ENCODE measurements around the gene HPCAL1.

The HPCAL1 gene

GRCh38 chr2:10269711-10270610 lies 32.7 kb upstream of the HPCAL1 start:
- DNase-seq (ENCODE audit: extremely low spot score) = no peak
- POLR2A ChIA-PET = no interaction called here

GRCh38 chr2:10271509-10271908 lies 31.2 kb upstream of the HPCAL1 start:
- CTCF ChIA-PET = interaction anchor here (2.3 to 4.4 kb wide), 2 partner anchors 138 to 163 kb away, joined by 27 to 28 read pairs; no protein-coding TSS in a partner anchor

More at GRCh38 chr2:10269711-10270610, 32.7 kb upstream of the HPCAL1 start:
- no peak for TF ChIP-seq CTCF (IDR thresholded peaks at IDR 0.05; ENCODE audit: control extremely low read depth, extremely low read depth, low read depth, missing control alignments)
- CTCF ChIA-PET = interaction anchor here (0.7 to 4.4 kb wide), 6 partner anchors 9 to 164 kb away, joined by 3 to 28 read pairs (median 4); partner anchors contain the start of gene HPCAL1

GRCh38 chr2:10271946-10272345 lies 30.8 kb upstream of the HPCAL1 start:
- POLR2A ChIA-PET = no interaction called here
- DNase-seq (ENCODE audit: extremely low spot score) = no peak
- TF ChIP-seq CTCF (IDR thresholded peaks at IDR 0.05; ENCODE audit: control extremely low read depth, extremely low read depth, low read depth, missing control alignments) = no peak
- CTCF ChIA-PET = interaction anchor here (2.2 to 4.4 kb wide), 2 partner anchors 137 to 163 kb away, joined by 7 to 27 read pairs; no protein-coding TSS in a partner anchor

More at GRCh38 chr2:10271509-10271908, 31.2 kb upstream of the HPCAL1 start:
- TF ChIP-seq CTCF (IDR thresholded peaks at IDR 0.05; ENCODE audit: control extremely low read depth, extremely low read depth, low read depth, missing control alignments) = no peak
- POLR2A ChIA-PET = no interaction called here
- DNase-seq (ENCODE audit: extremely low spot score) = no peak

- POLR2A ChIA-PET = no interaction called here
- CTCF ChIA-PET = interaction anchor here (1.6 to 4.4 kb wide), 3 partner anchors 137 to 162 kb away, joined by 3 to 27 read pairs (median 7); no protein-coding TSS in a partner anchor
- TF ChIP-seq CTCF (IDR thresholded peaks at IDR 0.05; ENCODE audit: control extremely low read depth, extremely low read depth, low read depth, missing control alignments) = no peak
- no peak for DNase-seq (ENCODE audit: extremely low spot score)
Measured at GRCh38 chr2:10272464-10272863, 30.2 kb upstream of the HPCAL1 start.

GRCh38 chr2:10273215-10274175 lies 29.2 kb upstream of the HPCAL1 start:
- no peak for TF ChIP-seq CTCF (IDR thresholded peaks at IDR 0.05; ENCODE audit: control extremely low read depth, extremely low read depth, low read depth, missing control alignments)
- ChIA-PET POLR2A (no interaction called here), CTCF (interaction anchor here (1.0 to 2.2 kb wide), 4 partner anchors 11 to 161 kb away, joined by 3 to 7 read pairs (median 3); no protein-coding TSS in a partner anchor)
- no peak for DNase-seq (ENCODE audit: extremely low spot score)

GRCh38 chr2:10274376-10274775 lies 28.3 kb upstream of the HPCAL1 start:
- ChIA-PET CTCF (interaction anchor here (2.2 kb wide), 1 partner anchor 161 kb away, joined by 7 read pairs; no protein-coding TSS in a partner anchor), POLR2A (no interaction called here)
- DNase-seq (ENCODE audit: extremely low spot score) = no peak
- no peak for TF ChIP-seq CTCF (IDR thresholded peaks at IDR 0.05; ENCODE audit: control extremely low read depth, extremely low read depth, low read depth, missing control alignments)

All from GM10248 (cell line).